Measurements from ENCODE around the gene SYT2. TPM values are rescaled to one million over a fixed set of nuclear protein-coding genes. Genes with fewer than 3 reads are reported as not detected.

SYT2 gene
- total and polyA plus RNA-seq, 9 of the 15 experiments (the other 6 are each of a cell fraction or from before 2014, with no cell fraction given), result not detected

DNA sequence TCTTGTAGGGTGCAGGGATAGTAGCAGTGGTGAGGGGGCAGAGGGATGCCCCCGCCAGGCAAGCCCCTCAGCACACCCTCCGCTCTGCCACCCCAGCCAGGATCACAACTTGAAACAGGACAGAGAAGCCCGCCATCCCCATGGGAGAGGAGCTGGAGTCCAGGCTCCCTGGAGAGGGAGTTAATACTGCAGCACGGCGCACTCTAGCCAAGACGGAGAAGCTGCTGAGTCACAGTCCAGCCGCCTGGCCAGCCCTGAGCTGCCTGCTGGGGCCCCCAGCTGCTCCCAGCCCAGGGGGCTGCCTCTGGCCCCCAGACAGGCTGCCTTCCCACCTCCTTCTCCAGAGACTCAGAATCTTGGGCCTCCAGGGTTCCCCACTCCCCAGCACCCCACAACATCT is 87.2 kb downstream of the SYT2 start (continued):
- TF ChIP-seq ZNF589 (CRISPR knock-in tag; IDR thresholded peaks at IDR 0.05; ENCODE audit: low read depth), result no peak
- TF ChIP-seq, protein P1, sequence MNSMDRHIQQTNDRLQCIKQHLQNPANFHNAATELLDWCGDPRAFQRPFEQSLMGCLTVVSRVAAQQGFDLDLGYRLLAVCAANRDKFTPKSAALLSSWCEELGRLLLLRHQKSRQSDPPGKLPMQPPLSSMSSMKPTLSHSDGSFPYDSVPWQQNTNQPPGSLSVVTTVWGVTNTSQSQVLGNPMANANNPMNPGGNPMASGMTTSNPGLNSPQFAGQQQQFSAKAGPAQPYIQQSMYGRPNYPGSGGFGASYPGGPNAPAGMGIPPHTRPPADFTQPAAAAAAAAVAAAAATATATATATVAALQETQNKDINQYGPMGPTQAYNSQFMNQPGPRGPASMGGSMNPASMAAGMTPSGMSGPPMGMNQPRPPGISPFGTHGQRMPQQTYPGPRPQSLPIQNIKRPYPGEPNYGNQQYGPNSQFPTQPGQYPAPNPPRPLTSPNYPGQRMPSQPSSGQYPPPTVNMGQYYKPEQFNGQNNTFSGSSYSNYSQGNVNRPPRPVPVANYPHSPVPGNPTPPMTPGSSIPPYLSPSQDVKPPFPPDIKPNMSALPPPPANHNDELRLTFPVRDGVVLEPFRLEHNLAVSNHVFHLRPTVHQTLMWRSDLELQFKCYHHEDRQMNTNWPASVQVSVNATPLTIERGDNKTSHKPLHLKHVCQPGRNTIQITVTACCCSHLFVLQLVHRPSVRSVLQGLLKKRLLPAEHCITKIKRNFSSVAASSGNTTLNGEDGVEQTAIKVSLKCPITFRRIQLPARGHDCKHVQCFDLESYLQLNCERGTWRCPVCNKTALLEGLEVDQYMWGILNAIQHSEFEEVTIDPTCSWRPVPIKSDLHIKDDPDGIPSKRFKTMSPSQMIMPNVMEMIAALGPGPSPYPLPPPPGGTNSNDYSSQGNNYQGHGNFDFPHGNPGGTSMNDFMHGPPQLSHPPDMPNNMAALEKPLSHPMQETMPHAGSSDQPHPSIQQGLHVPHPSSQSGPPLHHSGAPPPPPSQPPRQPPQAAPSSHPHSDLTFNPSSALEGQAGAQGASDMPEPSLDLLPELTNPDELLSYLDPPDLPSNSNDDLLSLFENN (IDR thresholded peaks at IDR 0.05; ENCODE audit: low read depth in 2 of 2, low read length in 2 of 2), result no peak
- TF ChIP-seq EWSR1 (IDR thresholded peaks at IDR 0.05; ENCODE audit: borderline replicate concordance, low read depth, partially characterized antibody), result no peak
- TF ChIP-seq, protein P2, sequence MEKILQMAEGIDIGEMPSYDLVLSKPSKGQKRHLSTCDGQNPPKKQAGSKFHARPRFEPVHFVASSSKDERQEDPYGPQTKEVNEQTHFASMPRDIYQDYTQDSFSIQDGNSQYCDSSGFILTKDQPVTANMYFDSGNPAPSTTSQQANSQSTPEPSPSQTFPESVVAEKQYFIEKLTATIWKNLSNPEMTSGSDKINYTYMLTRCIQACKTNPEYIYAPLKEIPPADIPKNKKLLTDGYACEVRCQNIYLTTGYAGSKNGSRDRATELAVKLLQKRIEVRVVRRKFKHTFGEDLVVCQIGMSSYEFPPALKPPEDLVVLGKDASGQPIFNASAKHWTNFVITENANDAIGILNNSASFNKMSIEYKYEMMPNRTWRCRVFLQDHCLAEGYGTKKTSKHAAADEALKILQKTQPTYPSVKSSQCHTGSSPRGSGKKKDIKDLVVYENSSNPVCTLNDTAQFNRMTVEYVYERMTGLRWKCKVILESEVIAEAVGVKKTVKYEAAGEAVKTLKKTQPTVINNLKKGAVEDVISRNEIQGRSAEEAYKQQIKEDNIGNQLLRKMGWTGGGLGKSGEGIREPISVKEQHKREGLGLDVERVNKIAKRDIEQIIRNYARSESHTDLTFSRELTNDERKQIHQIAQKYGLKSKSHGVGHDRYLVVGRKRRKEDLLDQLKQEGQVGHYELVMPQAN (IDR thresholded peaks at IDR 0.05; ENCODE audit: borderline replicate concordance), result no peak
- peak; percentile 82 for TF ChIP-seq ZNF316 (IDR thresholded peaks at IDR 0.05)
- no peak for TF ChIP-seq ZNF212 (CRISPR knock-in tag; IDR thresholded peaks at IDR 0.05)
- peak; percentile 92 for TF ChIP-seq C11orf30 (IDR thresholded peaks at IDR 0.05; ENCODE audit: low read depth)
- no peak for TF ChIP-seq GABPB1 (CRISPR knock-in tag; IDR thresholded peaks at IDR 0.05)
- no peak for TF ChIP-seq ARID2 (IDR thresholded peaks at IDR 0.05)
- TF ChIP-seq SMARCA4 (IDR thresholded peaks at IDR 0.05), result peak; percentile 20; the same call in 1 of the 2 replicates
- peak; percentile 53; the same call in 1 of the 2 replicates for TF ChIP-seq ZBTB7A (IDR thresholded peaks at IDR 0.05; ENCODE audit: borderline replicate concordance, control insufficient read depth, low read depth, low read length)
- TF ChIP-seq, protein P3, sequence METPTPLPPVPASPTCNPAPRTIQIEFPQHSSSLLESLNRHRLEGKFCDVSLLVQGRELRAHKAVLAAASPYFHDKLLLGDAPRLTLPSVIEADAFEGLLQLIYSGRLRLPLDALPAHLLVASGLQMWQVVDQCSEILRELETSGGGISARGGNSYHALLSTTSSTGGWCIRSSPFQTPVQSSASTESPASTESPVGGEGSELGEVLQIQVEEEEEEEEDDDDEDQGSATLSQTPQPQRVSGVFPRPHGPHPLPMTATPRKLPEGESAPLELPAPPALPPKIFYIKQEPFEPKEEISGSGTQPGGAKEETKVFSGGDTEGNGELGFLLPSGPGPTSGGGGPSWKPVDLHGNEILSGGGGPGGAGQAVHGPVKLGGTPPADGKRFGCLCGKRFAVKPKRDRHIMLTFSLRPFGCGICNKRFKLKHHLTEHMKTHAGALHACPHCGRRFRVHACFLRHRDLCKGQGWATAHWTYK (CRISPR knock-in tag; IDR thresholded peaks at IDR 0.05), result no peak
- TF ChIP-seq ZNF586 (CRISPR knock-in tag; conservative IDR thresholded peaks at IDR 0.05), result no peak
- TF ChIP-seq HSF4 (CRISPR knock-in tag; IDR thresholded peaks at IDR 0.05; ENCODE audit: borderline replicate concordance), result no peak
- TF ChIP-seq ZFX (CRISPR knock-in tag; IDR thresholded peaks at IDR 0.05), result no peak
